H1 (cell line): Measurements from ENCODE around the gene ZNF132. TPM values are rescaled to one million over a fixed set of nuclear protein-coding genes. Genes with fewer than 3 reads are reported as not detected.

Experiments used
- CEBPB ChIP-seq: IDR thresholded peaks from 2 replicates; pipeline ENCODE4 v1.6.1; 2012; ENCODE audit warnings: low read depth, low read length
- CHD7 ChIP-seq: fragments of 300-600 bp; sonication (generic); IDR thresholded peaks from 2 replicates; pipeline ENCODE4 v1.7.1; 2012; ENCODE audit warnings: low read length, moderate library complexity, mild to moderate bottlenecking, inconsistent platforms; ENCODE audit not compliant: insufficient replicate concordance
- CTBP2 ChIP-seq: IDR thresholded peaks from 2 replicates; pipeline ENCODE4 v1.7.0; 2011; ENCODE audit warnings: borderline replicate concordance, mild to moderate bottlenecking, moderate library complexity, mixed read lengths, low read length; ENCODE audit not compliant: insufficient read depth, insufficient read length
- EP300 ChIP-seq, 2 experiments: IDR thresholded peaks; 1 replicate in 1 of 2; 2 replicates in 1 of 2; pipeline ENCODE4 v1.6.1; 2011 to 2012; ENCODE audit warnings: low read depth in 2 of 2, low read length in 2 of 2, mild to moderate bottlenecking in 2 of 2, borderline replicate concordance in 1 of 2, inconsistent platforms in 1 of 2, moderate library complexity in 1 of 2
- EZH2 ChIP-seq: fragments of 200-600 bp; sonication (generic); IDR thresholded peaks from 2 replicates; pipeline ENCODE4 v1.7.1; 2012; ENCODE audit warnings: low read depth, mild to moderate bottlenecking, moderate library complexity, low read length, inconsistent platforms; ENCODE audit not compliant: severe bottlenecking
- RXRA ChIP-seq: IDR thresholded peaks from 2 replicates; pipeline ENCODE4 v1.6.1; 2011; ENCODE audit warnings: low read depth, mild to moderate bottlenecking, low read length, moderate library complexity; ENCODE audit not compliant: insufficient read depth
- ZNF274 ChIP-seq: IDR thresholded peaks from 2 replicates; pipeline ENCODE4 v1.7.0; 2012; ENCODE audit warnings: low read length, borderline replicate concordance; ENCODE audit errors: extremely low read depth
- polyA plus RNA-seq, 7 experiments: library from polyadenylated mRNA; depleted of rRNA in 3 of 7; stranded (reverse) in 5 of 7; unstranded in 2 of 7; fragments of >200 nt in 5 of 7; fragments of 200-250 nt in 2 of 7; gene quantifications; 1 replicate in 5 of 7; 2 replicates in 1 of 7; 4 replicates in 1 of 7; pipeline versions ENCODE4 v1.2.1 to v1.2.3, GENCODE V29; 2011 to 2013; ENCODE audit warnings: missing spikeins in 2 of 7, mixed read lengths in 2 of 7
- total RNA-seq: library from RNA; stranded (reverse); fragmentation: NEBNext Ultra II Directional; extraction: Animal tissue kit (Norgen Biotek cat#: 25700); gene quantifications from 2 replicates; pipeline ENCODE4 v1.2.1, GENCODE V29; 2021

ZNF132 gene
- total and polyA plus RNA-seq, 2 of the 8 experiments (the other 6 are each of a cell fraction or from before 2014, with no cell fraction given) = 0.89 to 1.9 TPM

GRCh38 chr19:58417071-58417470, 22.9 kb downstream of the ZNF132 start (continued):
- TF ChIP-seq RXRA (no peak), ZNF274 (no peak), CEBPB (no peak), CHD7 (no peak), EP300 (IDR thresholded peaks at IDR 0.05; ENCODE audit: borderline replicate concordance in 1 of 2, low read depth in 2 of 2, low read length in 2 of 2) (no peak), EZH2 (no peak), CTBP2 (no peak)
